Prostate gland (tissue), 2 donors: ENCODE results near the gene C1D. TPM values are rescaled to one million over a fixed set of nuclear protein-coding genes. Genes with fewer than 3 reads are reported as not detected.

ENCODE experiments used
- DNase-seq: peaks from one replicate; pipeline ENCODE4 v3.0.0-alpha.2; 2019; ENCODE audit warnings: low spot score
- H3K27ac ChIP-seq, 2 donors: fragments of 200-600 bp; sonication (generic); 2 replicates each; pipeline ENCODE4 v1.5.1; 2017 to 2019
- H3K27me3 ChIP-seq: fragments of 200-600 bp; sonication (generic); replicated peaks from 2 replicates; pipeline ENCODE4 v1.5.1; 2019; ENCODE audit not compliant: insufficient read depth
- H3K36me3 ChIP-seq, 2 donors: fragments of 200-600 bp; sonication (generic); 1 replicate in 1 of 2; 2 replicates in 1 of 2; pipeline versions ENCODE4 v1.5.1 to v1.8.1; 2017 to 2019
- H3K4me1 ChIP-seq: fragments of 200-600 bp; sonication (generic); replicated peaks from 2 replicates; pipeline ENCODE4 v1.5.1; 2019
- H3K4me3 ChIP-seq, 2 donors: fragments of 200-600 bp; sonication (generic); 2 replicates each; pipeline ENCODE4 v1.5.1; 2017 to 2019
- H3K9me3 ChIP-seq: fragments of 200-600 bp; sonication (generic); 2 replicates; pipeline ENCODE4 v1.5.1; 2017
- POLR2A ChIP-seq: fragments of 450-650 bp; IDR thresholded peaks from one replicate; pipeline ENCODE4 v1.6.1; 2016; ENCODE audit warnings: antibody characterized with exemption, mild to moderate bottlenecking
- POLR2AphosphoS5 ChIP-seq: sonication (generic); formaldehyde crosslinking; IDR thresholded peaks from one replicate; pipeline ENCODE4 v1.6.1; 2017; ENCODE audit warnings: antibody characterized with exemption
- WGBS: methylation state at CpG from one replicate; pipeline ENCODE4 v1.1.5; 2018; 5-methylcytosine and 5-hydroxymethylcytosine counted together
- intact Hi-C: fragments of 100-400 bp; cut with DNase I; formaldehyde crosslinking; loops from one replicate; pipeline ENCODE4 v1.14.2; 2022
- total RNA-seq, 2 donors: library from RNA; depleted of rRNA; stranded (reverse); fragments of >200 nt; gene quantifications; one replicate each; pipeline ENCODE4 v1.1.0, GENCODE V29; 2016
- TF ChIP-seq, protein P1 (sequence below), 4 experiments: fragments of 200-600 bp in 2 of 4; fragments of 450-650 bp in 2 of 4; sonication (generic) in 2 of 4; IDR thresholded peaks; 1 replicate in 3 of 4; 2 replicates in 1 of 4; pipeline ENCODE4 v1.5.1; 2016 to 2019; ENCODE audit warnings: antibody characterized with exemption in 4 of 4, mild to moderate bottlenecking in 2 of 4, moderate library complexity in 2 of 4

C1D gene
- total RNA-seq, 2 donors from 2014 or later: 31.5 to 51.6 TPM

DNA sequence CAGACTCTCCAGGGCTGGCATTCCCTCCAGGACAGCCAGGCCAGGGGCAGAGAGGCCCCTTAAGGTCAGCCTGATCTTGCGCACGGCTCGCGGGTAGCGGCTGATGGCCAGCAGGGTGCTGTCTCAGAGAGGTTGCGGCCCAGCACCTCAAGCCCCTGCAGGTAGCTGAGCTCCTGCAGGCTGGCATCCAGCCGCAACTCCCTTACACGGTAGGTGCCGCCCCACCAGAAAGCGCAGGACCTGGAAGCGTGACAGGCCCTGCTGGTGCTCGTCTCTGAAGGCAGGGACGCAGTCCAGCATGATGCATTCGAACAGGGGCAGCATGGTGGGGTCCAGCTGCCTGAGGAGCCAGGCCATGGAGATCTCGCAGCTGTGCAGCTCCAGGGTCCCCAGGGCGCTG lies 38.9 kb downstream of the C1D start:
- no peak overlapping the region for H3K27ac ChIP-seq
- H3K27me3 ChIP-seq: no peaks in the 10 kb centered on the region
- DNase-seq: no peak
- H3K36me3 ChIP-seq: no peaks in the 10 kb centered on the region
- WGBS: 89% methylated on average over 7 of the region's 16 CpGs
- intact Hi-C loops: no loop called here
- no peaks in the 10 kb centered on the region for H3K4me1 ChIP-seq
- H3K4me3 ChIP-seq: no peak overlapping the region
- TF ChIP-seq, protein P1, sequence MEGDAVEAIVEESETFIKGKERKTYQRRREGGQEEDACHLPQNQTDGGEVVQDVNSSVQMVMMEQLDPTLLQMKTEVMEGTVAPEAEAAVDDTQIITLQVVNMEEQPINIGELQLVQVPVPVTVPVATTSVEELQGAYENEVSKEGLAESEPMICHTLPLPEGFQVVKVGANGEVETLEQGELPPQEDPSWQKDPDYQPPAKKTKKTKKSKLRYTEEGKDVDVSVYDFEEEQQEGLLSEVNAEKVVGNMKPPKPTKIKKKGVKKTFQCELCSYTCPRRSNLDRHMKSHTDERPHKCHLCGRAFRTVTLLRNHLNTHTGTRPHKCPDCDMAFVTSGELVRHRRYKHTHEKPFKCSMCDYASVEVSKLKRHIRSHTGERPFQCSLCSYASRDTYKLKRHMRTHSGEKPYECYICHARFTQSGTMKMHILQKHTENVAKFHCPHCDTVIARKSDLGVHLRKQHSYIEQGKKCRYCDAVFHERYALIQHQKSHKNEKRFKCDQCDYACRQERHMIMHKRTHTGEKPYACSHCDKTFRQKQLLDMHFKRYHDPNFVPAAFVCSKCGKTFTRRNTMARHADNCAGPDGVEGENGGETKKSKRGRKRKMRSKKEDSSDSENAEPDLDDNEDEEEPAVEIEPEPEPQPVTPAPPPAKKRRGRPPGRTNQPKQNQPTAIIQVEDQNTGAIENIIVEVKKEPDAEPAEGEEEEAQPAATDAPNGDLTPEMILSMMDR (IDR thresholded peaks at IDR 0.05): no peak
- TF ChIP-seq POLR2A (no peak), POLR2AphosphoS5 (no peak)
- no peaks in the 10 kb centered on the region for H3K9me3 ChIP-seq

DNA sequence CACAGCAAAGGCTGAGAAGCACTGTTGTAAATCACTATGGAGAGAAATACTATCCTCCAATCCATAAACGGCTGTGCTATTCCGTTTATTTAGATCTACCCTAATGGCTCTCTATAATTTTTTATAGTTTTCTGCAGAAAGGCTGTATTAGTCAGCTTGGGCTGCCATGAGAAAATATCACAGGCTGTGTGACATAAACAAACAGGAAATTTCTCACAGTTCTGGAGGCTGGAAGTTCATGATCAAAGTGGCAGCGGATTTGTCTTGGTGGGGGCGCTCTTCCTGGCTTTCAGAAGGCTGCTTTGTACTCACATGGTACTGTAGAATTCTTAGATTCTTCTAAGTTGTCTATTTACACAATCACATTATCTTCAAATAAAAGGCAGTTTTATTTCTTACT lies 44.1 kb downstream of the C1D start:
- no peak overlapping the region for H3K27ac ChIP-seq
- no peaks in the 10 kb centered on the region for H3K36me3 ChIP-seq
- intact Hi-C loops: no loop called here
- no peak overlapping the region for H3K4me3 ChIP-seq
- H3K9me3 ChIP-seq: no peaks in the 10 kb centered on the region
- TF ChIP-seq POLR2A (no peak), POLR2AphosphoS5 (no peak)
- TF ChIP-seq, protein P1 (IDR thresholded peaks at IDR 0.05): no peak
- H3K4me1 ChIP-seq: no peaks in the 10 kb centered on the region
- no peak for DNase-seq
- 41% methylated on average over 4 of the region's 4 CpGs for WGBS
- H3K27me3 ChIP-seq: no peaks in the 10 kb centered on the region

DNA sequence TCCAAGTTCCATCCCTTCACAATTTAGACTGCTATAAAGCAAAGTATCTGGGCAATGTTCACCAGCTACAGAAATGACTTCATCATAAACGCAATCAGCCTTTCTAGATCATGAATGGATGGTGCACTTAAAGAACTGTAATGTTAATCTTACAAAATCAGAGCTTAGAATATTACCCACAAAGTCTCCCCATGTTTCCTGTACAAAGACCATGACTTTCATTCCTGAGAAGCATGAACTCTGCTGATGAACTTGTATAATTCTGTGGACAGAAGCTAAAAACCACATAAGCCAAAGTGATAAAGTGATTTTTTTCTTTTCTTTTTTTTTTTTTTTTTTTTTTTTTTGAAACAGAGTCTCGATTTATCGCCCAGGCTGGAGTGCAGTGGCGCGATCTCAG lies 53.3 kb downstream of the C1D start:
- Histone ChIP-seq H3K36me3 (no peaks in the 10 kb centered on the region), H3K4me3 (no peak overlapping the region), H3K27me3 (no peaks in the 10 kb centered on the region), H3K4me1 (no peaks in the 10 kb centered on the region), H3K9me3 (no peaks in the 10 kb centered on the region), H3K27ac (no peak overlapping the region)
- 97% methylated on average over 5 of the region's 5 CpGs for WGBS
- DNase-seq: no peak
- intact Hi-C loops: no loop called here
- TF ChIP-seq POLR2AphosphoS5 (no peak), POLR2A (no peak)
- TF ChIP-seq, protein P1 (IDR thresholded peaks at IDR 0.05): no peak

DNA sequence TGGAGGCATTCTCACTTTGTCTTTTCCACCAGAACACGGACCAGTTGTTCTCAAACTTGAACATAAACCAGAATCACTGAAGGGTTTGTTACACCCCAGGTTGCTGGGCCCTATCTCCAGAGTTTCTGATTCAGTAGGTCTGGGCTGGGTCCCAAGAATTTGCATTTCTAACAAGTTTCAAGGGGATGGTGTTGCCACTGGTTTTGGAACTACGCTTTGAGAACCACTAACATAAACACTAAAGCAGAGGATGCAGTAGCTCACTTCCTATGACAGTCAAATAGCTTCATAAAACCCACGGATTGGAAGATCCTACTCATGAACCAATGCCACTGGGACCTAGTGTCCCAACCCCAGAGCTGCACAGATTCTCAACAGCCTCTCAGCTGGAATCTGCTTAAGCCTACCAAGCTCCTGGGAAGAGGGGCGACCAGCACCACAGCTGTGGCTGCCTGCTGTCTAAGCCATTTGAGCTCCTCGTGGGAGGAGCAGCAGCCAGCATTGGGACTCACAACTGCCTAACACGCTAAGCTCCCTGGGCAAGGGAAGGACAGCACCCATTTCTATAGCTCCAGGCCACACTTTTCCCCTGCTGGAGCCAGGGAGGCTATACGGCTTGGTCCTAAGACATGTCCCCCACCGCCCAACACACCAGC lies 62.5 kb downstream of the C1D start:
- Histone ChIP-seq H3K36me3 (no peaks in the 10 kb centered on the region), H3K27me3 (no peaks in the 10 kb centered on the region), H3K4me1 (no peaks in the 10 kb centered on the region), H3K4me3 (no peak overlapping the region), H3K27ac (no peak overlapping the region), H3K9me3 (no peaks in the 10 kb centered on the region)
- TF ChIP-seq POLR2A (no peak), POLR2AphosphoS5 (no peak)
- TF ChIP-seq, protein P1 (IDR thresholded peaks at IDR 0.05): no peak
- 95% methylated on average over 5 of the region's 8 CpGs for WGBS
- intact Hi-C loops: no loop called here
- DNase-seq: no peak

DNA sequence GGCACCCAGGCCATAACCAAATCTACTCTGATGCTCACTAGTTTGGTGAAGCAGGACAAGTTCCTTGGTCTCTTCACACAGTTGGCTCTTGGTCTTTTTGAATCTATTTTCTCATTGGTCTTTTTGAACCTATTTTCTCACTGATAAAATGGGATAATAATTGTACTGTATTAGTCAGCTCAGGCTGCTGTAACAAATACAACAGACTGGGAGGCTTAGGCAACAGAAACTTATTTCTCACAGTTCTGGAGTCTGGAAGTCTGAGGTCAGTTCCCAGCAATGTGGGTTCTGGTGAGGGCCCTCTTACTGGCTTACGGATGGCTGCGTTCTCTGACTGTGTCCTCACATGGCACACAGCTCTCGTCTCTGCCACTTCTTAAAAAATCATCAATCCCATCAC lies 63.5 kb downstream of the C1D start:
- Histone ChIP-seq H3K27me3 (no peaks in the 10 kb centered on the region), H3K9me3 (no peaks in the 10 kb centered on the region)
- 89% methylated on average over 3 of the region's 3 CpGs for WGBS

More for the DNA sequence above, 63.5 kb downstream of the C1D start:
- no peaks in the 10 kb centered on the region for H3K4me1 ChIP-seq
- TF ChIP-seq POLR2A (no peak), POLR2AphosphoS5 (no peak)
- TF ChIP-seq, protein P1 (IDR thresholded peaks at IDR 0.05): no peak
- no peak overlapping the region for H3K27ac ChIP-seq
- H3K36me3 ChIP-seq: no peaks in the 10 kb centered on the region
- no peak overlapping the region for H3K4me3 ChIP-seq
- no peak for DNase-seq
- intact Hi-C loops: no loop called here
